Ishikawa (cell line): ENCODE data around the gene PQBP1.

Source experiments
- EGR1 ChIP-seq: IDR thresholded peaks from 2 replicates; pipeline ENCODE4 v1.6.1; 2012
- EP300 ChIP-seq: IDR thresholded peaks from 2 replicates; pipeline ENCODE4 v1.6.1; 2012; ENCODE audit warnings: borderline replicate concordance
- FOXM1 ChIP-seq: IDR thresholded peaks from 2 replicates; pipeline ENCODE4 v1.6.1; 2012; ENCODE audit warnings: low read depth, borderline replicate concordance
- NFIC ChIP-seq: IDR thresholded peaks from 2 replicates; pipeline ENCODE4 v1.6.1; 2012
- RAD21 ChIP-seq: IDR thresholded peaks from 2 replicates; pipeline ENCODE4 v1.6.1; 2012; ENCODE audit warnings: low read depth
- TAF1 ChIP-seq: IDR thresholded peaks from 2 replicates; pipeline ENCODE4 v1.6.1; 2012; ENCODE audit warnings: low read depth, mild to moderate bottlenecking
- TCF12 ChIP-seq: IDR thresholded peaks from 2 replicates; pipeline ENCODE4 v1.6.1; 2012; ENCODE audit warnings: low read depth
- TEAD4 ChIP-seq: IDR thresholded peaks from 2 replicates; pipeline ENCODE4 v1.6.1; 2012
- YY1 ChIP-seq: IDR thresholded peaks from 2 replicates; pipeline ENCODE4 v1.6.1; 2012; ENCODE audit warnings: low read depth
- TF ChIP-seq, protein P1 (sequence below): IDR thresholded peaks from 2 replicates; pipeline ENCODE4 v1.6.1; 2012
- TF ChIP-seq, protein P2 (sequence below): IDR thresholded peaks from 2 replicates; pipeline ENCODE4 v1.6.1; 2012
- TF ChIP-seq, protein P3 (sequence below): IDR thresholded peaks from 2 replicates; pipeline ENCODE4 v1.6.1; 2012; ENCODE audit warnings: low read depth, mild to moderate bottlenecking

The PQBP1 gene

DNA sequence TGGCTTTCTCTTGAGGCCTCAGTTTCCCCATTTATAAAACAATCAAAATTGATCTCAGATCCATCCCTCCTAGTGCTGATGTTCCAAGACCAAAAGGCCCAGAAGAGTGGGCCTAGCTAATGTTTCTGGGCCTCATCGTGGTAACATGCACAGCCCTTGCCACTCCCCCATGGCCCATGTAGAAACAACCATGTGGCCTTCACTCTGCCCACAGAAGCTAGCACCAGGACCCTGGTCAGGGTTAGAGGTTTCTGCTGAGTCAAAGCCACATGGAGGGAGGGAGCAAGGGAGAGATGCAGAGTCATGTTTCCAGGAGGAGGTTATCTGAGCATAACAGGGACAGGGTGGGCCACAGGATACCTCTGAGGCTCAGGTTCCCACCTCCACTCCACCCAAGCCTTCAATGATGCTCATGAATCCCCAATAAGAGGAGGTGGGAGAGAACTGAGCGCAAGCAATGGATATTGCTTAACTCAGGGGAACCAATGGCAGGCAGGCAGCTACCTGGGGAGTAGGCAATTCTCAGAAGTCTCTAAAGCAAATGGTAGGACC lies 42.8 kb downstream of the PQBP1 start:
- TF ChIP-seq FOXM1 (no peak), NFIC (no peak), YY1 (no peak), EP300 (no peak), EGR1 (no peak), TCF12 (no peak)
- TF ChIP-seq, protein P1, sequence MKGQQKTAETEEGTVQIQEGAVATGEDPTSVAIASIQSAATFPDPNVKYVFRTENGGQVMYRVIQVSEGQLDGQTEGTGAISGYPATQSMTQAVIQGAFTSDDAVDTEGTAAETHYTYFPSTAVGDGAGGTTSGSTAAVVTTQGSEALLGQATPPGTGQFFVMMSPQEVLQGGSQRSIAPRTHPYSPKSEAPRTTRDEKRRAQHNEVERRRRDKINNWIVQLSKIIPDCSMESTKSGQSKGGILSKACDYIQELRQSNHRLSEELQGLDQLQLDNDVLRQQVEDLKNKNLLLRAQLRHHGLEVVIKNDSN = no peak
- TF ChIP-seq, protein P2, sequence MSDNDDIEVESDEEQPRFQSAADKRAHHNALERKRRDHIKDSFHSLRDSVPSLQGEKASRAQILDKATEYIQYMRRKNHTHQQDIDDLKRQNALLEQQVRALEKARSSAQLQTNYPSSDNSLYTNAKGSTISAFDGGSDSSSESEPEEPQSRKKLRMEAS = no peak

DNA sequence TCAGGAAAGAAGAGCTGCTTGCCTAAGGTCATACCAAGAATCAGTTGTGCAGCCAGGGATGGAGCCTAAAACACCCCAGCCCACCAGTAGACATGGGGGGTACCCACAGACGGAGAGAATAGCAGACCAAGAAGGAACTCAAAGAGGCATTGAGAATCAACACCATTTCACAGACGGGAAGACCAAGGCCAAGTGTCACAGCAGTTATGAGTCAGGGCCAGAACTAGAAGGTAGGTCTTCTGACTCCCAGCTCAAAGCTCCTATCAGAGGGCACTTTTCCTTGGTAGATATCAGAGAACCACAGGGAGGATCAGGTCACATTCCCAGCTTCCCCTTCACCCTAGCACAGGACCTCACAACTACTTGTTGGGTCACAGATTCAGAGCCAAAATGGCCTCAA lies 45.2 kb downstream of the PQBP1 start:
- no peak for TF ChIP-seq TEAD4
- TF ChIP-seq FOXM1 = no peak
- no peak for TF ChIP-seq EGR1
- TF ChIP-seq, protein P3, sequence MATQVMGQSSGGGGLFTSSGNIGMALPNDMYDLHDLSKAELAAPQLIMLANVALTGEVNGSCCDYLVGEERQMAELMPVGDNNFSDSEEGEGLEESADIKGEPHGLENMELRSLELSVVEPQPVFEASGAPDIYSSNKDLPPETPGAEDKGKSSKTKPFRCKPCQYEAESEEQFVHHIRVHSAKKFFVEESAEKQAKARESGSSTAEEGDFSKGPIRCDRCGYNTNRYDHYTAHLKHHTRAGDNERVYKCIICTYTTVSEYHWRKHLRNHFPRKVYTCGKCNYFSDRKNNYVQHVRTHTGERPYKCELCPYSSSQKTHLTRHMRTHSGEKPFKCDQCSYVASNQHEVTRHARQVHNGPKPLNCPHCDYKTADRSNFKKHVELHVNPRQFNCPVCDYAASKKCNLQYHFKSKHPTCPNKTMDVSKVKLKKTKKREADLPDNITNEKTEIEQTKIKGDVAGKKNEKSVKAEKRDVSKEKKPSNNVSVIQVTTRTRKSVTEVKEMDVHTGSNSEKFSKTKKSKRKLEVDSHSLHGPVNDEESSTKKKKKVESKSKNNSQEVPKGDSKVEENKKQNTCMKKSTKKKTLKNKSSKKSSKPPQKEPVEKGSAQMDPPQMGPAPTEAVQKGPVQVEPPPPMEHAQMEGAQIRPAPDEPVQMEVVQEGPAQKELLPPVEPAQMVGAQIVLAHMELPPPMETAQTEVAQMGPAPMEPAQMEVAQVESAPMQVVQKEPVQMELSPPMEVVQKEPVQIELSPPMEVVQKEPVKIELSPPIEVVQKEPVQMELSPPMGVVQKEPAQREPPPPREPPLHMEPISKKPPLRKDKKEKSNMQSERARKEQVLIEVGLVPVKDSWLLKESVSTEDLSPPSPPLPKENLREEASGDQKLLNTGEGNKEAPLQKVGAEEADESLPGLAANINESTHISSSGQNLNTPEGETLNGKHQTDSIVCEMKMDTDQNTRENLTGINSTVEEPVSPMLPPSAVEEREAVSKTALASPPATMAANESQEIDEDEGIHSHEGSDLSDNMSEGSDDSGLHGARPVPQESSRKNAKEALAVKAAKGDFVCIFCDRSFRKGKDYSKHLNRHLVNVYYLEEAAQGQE = no peak

DNA sequence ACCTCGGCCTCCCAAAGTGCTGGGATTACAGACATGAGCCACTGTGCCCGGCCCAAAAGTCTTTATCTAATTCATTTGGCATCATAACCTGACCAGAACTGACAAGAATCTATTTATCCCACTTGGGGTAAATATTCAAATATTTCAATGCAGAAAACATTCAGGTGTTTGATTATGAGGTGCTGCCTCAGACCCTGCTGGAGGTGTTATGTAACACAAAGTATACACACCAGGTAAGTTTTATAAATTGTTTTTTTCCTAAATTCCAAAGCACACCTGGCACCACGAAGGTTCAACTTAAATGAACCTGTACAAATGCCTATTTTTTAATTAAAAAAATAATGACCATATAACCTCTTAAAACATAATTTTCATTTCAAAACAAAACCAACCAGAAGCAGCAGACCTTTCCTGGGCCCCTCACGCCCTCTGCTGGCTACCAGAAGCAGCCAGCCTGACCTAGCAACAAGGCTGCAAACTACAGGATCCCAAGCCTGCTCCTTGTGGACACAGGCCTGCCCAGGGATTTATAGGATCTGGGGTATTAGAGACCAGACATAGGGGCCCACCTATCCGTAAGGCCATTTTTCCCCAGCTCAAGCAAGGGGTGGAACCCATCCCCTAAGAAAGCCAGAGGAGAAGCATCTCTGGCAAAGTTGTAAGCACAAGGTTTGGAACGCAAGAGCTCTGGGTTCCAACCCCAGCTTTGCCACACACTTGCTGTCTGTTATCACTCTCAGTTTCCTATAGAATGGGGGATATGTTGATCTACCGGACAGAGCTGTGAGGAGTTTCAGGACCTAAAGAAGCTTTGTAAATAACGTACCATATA lies 48.0 kb downstream of the PQBP1 start:
- no peak for TF ChIP-seq FOXM1
- TF ChIP-seq TAF1 = no peak
- peak; percentile 49; the same call in 1 of the 2 replicates for TF ChIP-seq RAD21
- TF ChIP-seq, protein P2 = no peak

DNA sequence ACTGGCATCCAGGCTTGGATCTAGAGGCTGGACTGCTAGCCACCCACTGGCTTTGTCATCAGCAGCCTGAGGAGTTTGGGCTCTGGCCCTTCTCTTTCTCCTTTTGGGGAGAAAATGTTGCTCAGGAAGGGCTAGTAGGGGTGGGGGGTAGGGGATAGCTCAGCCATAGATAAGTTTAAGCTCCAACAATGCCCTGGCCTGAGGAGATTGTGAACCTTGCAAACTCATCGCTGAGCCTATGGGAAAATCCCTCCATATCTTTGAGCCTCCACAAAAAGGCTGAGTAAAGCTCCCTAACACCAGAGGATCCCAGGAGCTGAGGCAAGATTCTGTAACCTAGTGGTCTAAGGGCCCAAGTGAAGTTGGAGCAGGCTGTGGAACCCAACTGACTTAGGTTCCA lies 50.9 kb downstream of the PQBP1 start:
- TF ChIP-seq YY1 (no peak), RAD21 (no peak)
